CD4-positive, alpha-beta T cell treated with Interleukin-10 for 1 hour (primary cell): ENCODE results near the gene NDUFB10.

ENCODE experiments used
- DNase-seq: peaks from one replicate; pipeline ENCODE4 v3.0.0-alpha.2; 2020

The NDUFB10 gene

DNA sequence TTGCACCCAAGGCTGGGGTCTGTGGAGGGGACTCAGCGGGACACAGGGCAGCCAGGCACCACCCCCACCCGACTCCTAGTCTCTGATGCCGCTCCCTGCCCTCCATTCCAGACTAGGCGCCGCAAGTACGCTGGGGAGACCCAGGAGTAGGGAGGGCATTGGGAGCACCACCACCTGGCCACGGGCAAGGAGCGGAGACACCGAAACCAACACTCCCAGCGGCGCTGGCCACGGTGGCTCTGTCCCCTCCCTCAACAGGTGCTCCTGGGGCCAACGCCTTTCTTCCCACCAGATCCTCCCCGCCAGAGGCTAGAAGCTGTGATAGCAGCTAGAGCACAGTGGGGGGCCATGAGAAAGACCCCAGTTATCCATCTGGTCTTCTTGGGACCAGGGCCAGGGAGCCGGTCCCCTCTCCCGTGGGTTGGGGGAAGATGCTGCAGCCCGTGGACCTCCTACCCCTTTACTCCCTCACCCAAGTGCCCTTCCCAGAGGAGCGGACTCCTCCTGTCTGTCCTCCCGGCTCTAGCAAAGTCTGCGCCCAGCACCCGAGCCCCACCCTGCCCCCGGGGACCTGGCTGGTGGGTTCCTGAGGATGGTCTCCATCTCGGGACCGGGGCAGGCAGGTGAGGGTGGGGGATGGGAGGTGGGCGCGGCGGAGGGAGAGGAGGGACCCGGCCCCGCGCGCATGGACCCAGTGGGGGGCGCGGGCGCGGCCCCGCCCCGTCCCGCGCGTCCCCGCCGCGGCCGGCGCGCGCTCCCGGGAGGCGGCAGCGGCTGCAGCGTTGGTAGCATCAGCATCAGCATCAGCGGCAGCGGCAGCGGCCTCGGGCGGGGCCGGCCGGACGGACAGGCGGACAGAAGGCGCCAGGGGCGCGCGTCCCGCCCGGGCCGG lies 30.1 kb downstream of the NDUFB10 start, which contains the start of gene SYNGR3:
Gene SYNGR3, plus strand, starts transcription at position 762 of the 892 bp plus-strand sequence. CDS start 133 bp downstream, outside the sequence.
- DNase-seq: peak; percentile 28

DNA sequence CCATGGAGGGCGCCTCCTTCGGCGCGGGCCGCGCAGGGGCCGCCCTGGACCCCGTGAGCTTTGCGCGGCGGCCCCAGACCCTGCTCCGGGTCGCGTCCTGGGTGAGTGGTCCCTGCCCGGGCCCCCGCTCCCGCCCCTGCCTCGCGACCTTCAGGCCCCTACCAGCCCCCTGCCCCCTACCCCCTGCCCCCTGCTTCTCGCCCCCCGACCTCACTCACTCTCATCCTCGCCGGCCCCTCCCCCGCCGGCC lies 30.7 kb downstream of the NDUFB10 start:
- no peak for DNase-seq

DNA sequence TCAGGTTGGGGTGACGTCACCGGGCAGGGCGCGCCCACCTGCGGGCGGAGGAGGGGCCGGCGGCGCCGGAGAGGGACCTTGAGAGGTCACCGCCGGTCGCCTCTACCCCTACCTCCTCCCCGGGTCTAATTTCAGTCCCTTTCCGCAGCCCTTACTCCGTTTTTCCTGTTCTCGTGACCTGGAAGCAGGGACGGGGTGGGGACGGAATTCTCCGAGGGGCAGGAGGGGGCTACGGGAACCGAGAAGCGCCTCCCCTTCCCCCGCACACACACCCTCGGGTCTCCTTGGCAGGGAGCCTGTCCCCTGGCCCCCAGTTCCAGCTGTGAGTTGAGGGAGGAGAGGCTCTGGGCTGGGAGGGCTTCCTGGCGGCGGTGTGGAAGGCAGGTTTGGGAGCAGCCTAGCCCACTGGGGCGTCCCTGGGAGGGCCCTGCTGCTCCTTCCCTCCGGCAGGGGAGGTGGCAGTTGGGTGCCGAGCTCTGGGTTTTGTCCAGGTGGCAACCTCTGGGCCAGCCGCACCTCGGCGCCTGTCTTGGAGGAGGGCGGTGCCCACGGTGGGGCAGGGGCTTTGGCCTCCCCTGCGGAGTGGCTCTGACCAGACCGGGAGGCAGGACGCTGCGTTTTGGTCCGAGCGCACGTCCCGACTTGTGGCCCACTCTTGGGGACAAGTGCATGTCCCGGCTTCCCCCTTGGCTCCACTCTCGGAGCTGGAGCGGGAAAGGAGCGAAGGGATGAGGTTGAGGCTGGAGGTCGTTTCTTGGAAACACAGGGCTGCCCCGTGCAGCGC lies 31.2 kb downstream of the NDUFB10 start:
- peak; percentile 65 for DNase-seq

DNA sequence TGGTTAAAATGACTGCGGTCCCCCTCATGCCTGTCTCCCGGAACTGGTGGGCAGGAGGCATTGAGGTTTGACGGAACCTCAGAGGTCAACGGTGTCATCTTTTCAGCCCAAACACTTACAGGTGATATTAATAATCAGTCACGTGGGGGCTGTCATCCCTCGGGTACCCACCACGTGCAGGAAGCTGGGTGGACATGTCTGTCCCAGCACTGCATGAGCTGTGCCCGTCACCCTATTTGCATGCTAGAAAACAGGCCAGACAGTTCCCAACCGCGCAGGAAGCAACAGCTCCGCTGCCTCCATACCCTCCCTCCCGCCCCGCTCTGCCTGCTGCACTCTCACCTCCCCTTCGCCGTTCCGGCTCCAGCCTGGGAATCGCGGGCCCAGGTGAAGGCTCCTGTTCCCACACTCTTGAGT lies 31.8 kb downstream of the NDUFB10 start:
- peak; percentile 71 for DNase-seq

DNA sequence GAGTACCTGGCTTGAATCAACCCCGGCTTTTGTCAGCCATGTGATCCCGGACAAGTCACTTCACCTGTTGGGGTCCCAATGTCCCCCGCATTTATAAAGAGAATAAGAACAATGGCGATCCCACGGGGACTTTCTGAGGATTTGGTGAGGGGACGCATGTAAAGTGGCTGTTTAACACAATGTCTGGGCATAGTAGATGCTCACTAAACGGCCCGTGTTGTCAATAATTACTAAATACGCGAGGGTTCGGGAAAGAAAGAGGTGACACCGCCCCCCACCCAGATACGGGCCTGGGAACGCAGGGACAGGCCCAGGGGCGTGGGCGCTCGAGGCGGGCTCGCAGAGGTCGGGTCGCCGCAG lies 32.2 kb downstream of the NDUFB10 start:
- peak; percentile 17 for DNase-seq

DNA sequence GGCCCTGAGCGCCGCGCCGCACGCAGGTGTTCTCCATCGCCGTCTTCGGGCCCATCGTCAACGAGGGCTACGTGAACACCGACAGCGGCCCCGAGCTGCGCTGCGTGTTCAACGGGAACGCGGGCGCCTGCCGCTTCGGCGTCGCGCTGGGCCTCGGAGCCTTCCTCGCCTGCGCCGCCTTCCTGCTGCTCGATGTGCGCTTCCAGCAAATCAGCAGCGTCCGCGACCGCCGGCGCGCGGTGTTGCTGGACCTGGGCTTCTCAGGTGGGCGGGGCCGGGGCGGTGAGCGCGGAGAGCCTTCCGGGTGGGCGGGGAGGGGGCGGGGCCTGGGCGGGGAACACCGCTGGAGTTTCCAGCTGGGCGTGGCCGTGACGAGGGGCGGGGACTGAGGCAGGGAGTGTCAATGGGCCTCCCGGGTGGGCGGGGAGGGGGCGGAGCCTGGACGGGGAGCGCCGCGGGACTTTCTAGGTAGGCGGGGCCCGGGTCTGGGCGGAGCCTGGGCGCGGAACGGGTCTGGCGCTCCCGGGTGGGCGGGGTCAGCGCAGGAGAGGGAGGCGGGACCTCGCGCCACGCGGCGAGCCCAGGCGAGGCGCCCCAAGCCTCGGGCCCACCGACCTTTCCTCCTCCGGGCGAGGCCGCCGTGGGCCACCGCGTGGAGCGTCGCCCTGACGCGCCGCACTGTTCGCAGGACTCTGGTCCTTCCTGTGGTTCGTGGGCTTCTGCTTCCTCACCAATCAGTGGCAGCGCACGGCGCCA lies 32.8 kb downstream of the NDUFB10 start:
- DNase-seq: peak; percentile 98

DNA sequence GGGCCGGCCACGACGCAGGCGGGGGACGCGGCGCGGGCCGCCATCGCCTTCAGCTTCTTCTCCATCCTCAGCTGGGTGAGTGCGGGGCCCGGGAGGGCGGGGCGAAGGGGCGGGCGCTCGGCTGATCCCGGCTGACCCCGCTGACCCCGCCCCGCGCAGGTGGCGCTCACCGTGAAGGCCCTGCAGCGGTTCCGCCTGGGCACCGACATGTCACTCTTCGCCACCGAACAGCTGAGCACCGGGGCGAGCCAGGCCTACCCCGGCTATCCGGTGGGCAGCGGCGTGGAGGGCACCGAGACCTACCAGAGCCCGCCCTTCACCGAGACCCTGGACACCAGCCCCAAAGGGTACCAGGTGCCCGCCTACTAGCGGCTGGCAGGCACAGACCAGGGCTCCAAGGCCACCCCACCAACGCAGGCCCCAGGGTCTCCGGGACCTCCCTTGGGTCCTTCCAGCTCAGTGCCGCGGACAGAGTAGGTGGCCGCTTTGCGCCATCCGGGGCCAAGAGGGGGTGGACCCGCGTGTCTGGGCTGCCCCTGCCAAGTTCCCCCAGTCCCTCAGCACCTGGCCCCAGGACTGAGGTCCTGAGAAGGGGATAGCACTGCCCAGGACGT lies 33.5 kb downstream of the NDUFB10 start:
- DNase-seq: no peak

DNA sequence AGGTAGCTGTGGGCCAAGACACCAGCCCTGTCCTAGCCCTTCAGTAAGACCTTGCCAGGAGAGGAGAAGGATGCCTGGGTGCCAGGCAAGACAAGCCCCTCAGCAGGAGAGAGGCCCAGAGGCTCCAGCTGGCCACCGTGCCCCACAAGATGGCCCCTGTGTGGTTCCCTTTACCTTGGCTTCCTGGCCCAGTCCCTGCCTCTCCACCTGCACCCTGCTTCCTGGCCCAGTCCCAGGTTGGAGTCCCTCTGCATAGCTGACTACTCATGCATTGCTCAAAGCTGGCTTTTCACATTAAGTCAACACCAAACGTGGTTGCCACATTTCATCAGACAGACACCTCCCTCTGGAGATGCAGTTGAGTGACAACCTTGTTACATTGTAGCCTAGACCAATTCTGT lies 34.4 kb downstream of the NDUFB10 start:
- DNase-seq: peak; percentile 23

DNA sequence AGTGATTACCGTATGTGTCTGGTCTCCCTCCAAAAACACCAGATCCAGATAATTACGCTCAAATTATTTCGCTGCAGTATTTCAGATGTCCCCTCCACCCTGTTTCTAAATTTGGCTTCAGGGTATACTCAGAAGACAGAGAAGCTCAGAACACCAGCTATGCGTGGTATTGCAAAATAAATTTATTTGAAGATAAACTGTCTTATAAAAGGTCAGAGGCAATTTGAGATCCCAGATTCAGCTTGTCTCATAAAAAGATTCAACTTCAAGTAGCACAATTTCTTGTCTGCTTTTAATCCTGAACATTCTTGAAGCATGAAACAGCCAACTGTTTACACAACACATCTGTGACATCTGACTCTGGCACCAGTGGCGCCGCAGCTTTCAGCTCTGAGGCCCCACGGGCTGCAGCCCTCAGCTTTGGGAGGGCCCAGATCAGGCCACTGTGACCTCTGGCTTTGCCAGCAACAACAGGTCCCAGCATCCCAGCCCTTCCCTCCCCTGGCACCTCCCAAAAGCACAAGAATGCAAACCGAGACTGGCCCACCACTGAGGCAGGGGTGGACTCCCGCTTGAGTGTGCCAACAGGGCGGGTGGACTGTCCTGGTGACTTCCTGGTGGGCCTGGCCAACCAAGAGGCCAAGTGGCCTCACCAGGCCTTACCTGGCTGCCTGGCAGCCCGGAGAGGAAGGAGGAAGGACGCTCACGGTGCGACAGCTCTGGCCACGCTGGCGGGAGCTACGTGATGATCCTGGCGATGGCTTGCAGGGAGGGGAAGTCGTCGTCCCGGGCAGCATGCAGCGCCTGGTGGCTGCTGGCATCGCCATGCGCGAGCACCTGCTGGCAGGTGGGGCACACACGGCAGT lies 38.4 kb downstream of the NDUFB10 start:
- DNase-seq: no peak

DNA sequence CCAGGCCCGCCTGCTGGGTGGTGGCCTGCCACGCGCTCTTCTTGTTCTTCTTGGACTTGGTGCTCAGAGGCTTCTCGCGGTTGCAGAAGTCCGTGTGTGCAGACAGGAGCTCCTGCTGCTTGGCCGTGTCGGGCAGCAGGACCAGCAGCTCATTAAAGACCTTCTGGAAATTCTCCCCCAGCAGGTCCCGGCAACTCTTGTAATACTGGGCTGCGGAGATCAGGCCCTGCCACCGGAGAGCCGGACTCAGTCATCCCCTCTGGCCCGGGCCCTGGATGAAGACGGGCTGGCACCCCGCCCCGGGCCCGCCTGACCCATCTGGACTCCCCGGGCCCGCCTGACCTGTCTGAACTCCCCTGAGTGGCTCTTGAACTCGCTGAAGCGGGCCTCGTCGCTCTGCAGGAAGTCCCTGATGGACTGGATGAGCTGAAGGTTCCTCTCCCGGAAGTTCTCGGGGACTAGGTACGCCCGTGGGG lies 39.1 kb downstream of the NDUFB10 start:
- DNase-seq: no peak

DNA sequence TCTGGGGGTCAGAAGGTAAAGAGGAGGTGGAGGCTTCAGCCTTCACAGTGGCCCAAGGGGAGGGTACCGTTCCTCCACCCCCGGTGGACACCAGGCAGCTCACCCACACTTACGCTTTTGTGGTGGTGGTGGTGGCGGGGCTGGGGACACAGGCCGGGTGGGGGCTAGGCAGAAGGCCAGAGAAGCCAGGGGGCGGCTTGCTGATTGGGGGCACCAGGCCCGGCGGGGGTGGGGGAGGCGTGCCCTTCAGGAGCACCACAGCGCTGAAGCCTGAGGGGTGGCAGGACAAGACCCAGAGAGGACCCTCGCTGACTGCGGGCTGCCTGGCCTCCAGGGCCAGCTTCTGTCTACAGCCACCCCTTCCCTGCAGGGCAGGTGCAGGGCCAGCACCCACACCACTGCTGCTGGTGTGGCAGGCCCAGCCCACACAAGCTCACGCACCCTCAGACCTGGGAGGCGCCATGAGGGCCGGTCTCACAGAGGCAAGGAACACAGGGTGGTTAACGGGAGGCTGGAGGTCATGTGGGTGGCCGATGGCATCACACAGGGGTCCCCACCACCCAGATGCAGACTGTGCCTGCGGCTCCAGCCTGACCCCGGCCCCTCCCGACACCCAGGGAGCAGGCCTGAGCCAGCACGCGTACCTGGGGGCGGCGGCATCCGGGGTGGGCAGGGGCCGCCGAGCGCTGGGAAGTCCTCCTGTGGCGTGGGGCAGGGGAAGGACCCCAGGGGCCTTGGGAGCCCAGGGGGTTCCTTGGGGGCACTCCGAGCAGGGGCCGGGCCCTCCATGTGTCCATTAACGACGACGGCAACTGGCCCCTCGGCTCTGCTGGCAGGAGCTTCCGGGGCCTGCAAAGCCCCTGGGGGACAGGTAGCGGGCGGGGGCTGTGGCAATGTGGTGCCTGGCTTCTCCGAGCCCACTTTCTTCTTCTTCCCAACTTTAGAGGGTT lies 39.8 kb downstream of the NDUFB10 start:
- DNase-seq: no peak

DNA sequence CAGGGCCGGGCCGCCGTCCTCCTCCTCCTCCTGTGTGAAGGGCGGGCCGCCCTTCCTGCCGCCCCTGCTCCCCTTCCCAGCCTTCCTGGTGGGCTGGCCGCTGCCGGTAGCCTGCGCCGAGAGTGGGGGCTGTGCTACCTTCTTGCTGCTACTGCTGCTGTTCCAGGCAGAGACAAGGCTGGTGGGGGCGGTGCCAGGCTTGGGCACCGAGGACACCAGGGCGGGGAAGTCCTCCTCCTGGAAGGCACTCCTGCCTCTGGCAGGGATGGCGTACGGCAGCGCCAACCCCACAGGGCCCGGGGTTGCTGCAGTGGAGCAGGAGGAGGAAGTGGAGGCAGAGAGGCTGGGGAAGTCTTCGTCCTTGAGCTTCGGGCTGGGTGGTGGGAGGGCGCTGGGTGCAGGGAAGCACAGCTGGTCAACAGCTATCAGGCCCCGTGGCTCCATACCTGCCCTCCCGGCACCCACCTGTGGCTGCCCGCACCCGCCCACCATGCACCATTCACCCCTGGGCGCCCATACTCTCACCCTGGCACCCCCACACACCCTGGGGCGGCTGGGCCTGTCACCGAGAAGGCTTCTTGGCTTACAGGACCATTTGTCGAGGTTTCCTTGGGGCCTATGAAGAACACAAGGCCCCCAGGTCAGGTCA lies 40.7 kb downstream of the NDUFB10 start:
- no peak for DNase-seq

DNA sequence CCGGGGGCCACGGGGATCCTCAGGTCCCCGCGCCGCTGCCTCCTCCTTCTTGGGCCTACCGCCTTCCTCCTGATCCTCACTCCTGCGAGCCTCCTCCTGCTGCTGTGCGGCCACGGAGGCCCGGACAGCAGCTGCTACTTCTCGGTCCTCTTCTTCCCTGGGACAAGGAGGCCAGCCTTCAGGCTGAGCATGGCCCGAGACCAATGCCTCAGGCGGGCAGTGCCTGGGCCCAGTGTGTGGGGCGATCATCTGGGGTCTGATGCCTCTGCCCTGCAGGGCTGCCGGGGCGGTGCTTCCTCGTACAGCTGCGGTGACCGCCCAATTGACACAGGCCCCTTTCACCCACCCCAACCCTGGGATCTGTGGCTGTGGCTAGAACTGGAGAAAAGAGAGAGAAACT lies 41.7 kb downstream of the NDUFB10 start:
- DNase-seq: no peak

DNA sequence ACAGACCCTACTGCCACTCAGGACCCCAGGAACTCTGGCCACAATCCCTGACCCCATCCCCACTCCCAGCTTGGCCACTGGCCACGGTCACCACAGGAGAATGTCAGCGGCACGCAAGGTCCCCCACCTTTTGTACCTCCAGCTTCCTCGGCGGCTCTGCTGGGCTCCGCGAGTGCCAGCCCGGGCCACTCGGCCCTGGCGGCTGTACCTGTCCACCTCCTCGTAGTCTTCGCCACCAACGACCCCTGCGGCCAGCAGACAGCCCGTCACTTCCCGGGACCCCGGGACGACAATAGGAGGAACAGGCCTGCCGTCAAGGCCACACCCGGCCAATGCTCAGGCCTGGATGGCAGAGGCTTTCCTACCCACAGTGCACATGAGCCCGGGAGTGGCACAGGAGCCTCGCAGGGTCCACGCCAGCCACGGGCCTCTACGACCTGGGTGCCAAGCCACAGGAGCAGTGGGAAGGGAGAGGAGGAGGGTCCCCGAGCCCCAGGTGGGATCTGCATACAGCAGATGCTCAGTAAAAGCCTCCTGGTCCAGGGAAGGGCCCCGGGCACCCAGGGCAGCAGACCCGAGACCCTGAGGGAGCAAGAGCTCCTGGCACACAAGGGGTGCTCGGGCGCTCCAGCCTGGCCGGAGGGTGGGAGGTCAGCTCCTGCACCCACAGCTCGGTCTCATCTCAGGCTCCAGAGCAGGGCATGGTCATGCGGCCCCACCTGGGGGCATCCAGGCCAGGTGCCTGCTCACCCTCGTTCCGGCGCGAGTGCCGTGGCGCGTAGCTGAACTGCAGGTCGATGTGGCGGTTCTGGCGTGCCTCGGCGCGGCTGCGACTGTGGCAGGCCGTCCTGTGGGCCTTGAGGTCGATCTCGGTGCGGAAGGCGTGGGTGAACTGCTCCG lies 42.4 kb downstream of the NDUFB10 start:
- no peak for DNase-seq

DNA sequence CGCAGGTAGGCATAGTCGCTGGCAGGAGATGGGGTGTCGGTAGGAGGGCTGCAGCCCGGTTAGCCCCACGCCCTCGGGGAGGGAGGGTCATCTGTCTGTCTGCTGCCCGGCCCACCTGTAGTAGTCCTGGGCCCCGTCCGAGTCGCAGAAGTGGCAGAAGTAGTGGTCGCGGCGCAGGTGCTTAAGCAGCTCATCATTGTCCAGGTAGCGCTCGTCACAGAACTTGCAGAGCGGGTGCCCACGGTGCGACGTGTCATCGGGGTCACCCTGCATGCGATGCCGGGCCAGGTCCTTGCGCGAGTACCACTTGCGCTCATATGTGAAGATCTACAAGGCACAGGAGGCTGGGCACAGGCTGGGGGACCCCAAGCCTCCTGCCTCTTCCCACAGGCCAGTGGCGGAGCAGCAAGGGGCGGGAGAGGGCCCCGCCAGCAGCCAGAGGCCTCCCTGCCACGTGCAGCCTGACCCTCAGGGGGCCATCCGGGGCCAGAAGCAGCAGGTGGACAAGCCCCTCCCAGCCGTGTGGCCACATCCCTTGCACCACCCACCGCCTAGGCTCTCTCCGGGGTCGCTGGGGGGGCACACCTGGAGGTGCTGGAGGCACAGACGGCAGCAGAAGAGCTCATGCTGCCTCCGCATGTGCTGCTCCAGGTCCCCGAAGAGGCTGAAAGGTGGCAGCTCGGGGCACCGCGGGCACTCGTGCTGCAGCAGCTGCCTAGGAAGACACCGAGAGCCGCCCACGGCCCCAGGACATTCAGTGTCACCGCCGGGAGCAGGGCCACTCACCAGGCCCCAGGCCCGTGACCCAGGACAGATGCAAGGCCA lies 43.3 kb downstream of the NDUFB10 start:
- no peak for DNase-seq

DNA sequence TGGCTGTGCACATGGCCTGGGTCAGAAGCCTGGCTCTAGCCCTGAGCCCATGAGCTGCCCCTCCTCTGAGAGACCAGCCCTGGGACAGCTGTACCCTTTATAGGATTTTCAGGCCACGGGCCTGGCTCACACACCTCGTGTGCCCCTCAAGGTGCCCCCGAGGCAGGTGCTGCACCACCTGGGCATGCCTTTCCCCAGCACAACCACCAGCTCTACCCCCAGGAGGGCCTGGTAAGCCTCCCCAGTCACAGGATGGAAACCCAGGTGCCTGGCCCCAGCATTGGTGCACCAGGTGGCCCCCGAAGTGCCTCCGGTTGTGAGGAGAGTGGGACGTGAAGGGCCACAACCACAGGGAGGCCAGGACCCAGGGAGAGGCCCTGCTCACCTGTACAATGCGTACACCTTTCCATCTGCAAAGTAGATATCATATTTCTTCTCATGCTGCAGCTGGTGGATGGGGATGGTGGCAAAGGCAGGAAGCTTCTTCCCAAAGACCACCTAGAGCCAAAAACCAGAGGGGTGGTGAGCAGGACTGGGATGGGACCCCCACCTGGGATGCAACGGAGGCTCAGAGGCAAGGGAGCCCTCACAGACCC lies 44.0 kb downstream of the NDUFB10 start:
- no peak for DNase-seq

DNA sequence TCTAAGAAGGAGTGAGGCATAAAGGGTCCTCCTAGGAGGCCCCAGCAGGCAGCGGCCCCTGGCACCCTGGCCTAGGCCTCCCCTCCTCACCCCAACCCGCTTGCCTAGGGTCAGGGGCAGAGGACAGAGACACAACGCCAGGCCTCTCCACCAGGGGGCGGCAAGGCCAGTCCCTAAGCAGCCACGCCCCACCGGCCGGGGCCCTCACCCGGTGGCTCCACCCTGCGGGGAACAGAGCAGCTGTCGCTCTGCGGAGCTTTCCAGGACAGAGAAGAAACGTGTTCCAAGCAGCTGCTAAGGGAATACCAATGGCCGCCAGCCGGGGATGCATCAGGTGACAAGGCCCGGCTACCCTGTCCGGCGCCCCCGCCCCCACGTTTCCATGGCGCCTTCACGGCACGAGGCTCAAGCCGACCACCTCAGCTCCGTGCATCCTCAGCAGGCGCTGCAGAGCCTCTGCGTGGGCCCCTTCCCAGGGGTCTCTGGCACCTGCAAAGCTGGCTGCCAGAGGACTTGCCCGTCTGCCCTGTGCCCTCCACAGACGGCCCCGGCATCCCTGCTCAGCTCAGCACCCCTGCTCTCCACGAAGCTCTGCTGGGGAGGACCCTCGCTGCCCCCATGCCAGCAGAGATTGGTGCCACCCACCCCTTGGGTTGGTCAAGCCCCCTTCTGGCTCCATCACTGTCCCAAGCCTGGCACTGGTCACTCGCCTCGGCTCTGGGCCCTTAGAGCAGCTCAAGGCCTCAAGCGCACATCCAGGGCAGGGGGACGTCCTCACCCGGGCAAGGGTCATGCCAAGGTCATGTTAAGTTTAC lies 44.7 kb downstream of the NDUFB10 start:
- DNase-seq: peak; percentile 88
